ENCODE results near the gene SHMT2. TPM values are rescaled to one million over a fixed set of nuclear protein-coding genes. Genes with fewer than 3 reads are reported as not detected.

The SHMT2 gene
- total RNA-seq, 2 donors from 2014 or later = 76.7 to 134 TPM

- Histone ChIP-seq H3K36me3 (ENCODE audit: control insufficient read depth, insufficient read depth, low read length) (peaks cover 45% of the 10 kb centered on the region), H3K27ac (ENCODE audit: low read depth, low read length) (no peak overlapping the region), H3K9me3 (ENCODE audit: control insufficient read depth, low read length) (no peaks in the 10 kb centered on the region), H3K27me3 (ENCODE audit: control insufficient read depth, insufficient read depth, low read length, poor library complexity, severe bottlenecking) (no peaks in the 10 kb centered on the region), H3K4me1 (ENCODE audit: control insufficient read depth, insufficient read depth, low read length) (peaks cover 10% of the 10 kb centered on the region), H3K4me3 (ENCODE audit: low read length) (no peak overlapping the region), H3K9ac (ENCODE audit: extremely low read depth, low read length, poor library complexity, severe bottlenecking) (no peak overlapping the region)
- no peak for DNase-seq
- no peak overlapping the region for H3K27ac Mint-ChIP-seq
- no peaks in the 10 kb centered on the region for H3K27me3 Mint-ChIP-seq (ENCODE audit: insufficient read depth)
- H3K4me3 Mint-ChIP-seq = no peak overlapping the region
- H3K4me1 Mint-ChIP-seq = peaks cover 22% of the 10 kb centered on the region
- H3K36me3 Mint-ChIP-seq (ENCODE audit: low read depth) = peaks cover 46% of the 10 kb centered on the region
- TF ChIP-seq, protein P1, sequence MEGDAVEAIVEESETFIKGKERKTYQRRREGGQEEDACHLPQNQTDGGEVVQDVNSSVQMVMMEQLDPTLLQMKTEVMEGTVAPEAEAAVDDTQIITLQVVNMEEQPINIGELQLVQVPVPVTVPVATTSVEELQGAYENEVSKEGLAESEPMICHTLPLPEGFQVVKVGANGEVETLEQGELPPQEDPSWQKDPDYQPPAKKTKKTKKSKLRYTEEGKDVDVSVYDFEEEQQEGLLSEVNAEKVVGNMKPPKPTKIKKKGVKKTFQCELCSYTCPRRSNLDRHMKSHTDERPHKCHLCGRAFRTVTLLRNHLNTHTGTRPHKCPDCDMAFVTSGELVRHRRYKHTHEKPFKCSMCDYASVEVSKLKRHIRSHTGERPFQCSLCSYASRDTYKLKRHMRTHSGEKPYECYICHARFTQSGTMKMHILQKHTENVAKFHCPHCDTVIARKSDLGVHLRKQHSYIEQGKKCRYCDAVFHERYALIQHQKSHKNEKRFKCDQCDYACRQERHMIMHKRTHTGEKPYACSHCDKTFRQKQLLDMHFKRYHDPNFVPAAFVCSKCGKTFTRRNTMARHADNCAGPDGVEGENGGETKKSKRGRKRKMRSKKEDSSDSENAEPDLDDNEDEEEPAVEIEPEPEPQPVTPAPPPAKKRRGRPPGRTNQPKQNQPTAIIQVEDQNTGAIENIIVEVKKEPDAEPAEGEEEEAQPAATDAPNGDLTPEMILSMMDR (conservative IDR thresholded peaks at IDR 0.05) = no peak
- no peaks in the 10 kb centered on the region for H3K9me3 Mint-ChIP-seq
Observed at GRCh38 chr12:57266681-57267080, 37.2 kb downstream of the SHMT2 start.

DNA sequence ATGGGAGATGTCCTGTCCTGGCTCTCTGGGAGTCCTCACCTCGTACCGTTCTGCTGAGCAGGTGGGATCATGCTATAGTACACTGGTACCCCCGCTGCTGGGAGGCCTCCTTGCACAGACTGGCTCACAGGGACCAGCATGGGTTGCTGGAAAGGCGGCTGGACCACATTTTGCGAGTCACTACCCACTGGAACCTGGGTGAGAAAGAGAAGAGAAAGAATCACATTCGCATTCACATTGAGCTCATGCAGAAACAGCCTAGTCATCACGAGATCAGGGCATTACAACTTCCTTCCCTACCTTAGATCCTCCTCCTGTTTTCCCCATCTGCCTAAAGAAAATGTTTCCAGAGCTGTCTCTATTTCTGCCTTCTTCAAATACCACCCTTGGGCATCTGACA, 38.8 kb downstream of the SHMT2 start:
- DNase-seq = no peak
- H3K36me3 Mint-ChIP-seq (ENCODE audit: low read depth) = peaks cover 46% of the 10 kb centered on the region
- Histone ChIP-seq H3K9ac (ENCODE audit: extremely low read depth, low read length, poor library complexity, severe bottlenecking) (no peak overlapping the region), H3K4me3 (ENCODE audit: low read length) (no peak overlapping the region), H3K27me3 (ENCODE audit: control insufficient read depth, insufficient read depth, low read length, poor library complexity, severe bottlenecking) (no peaks in the 10 kb centered on the region), H3K9me3 (ENCODE audit: control insufficient read depth, low read length) (no peaks in the 10 kb centered on the region), H3K36me3 (ENCODE audit: control insufficient read depth, insufficient read depth, low read length) (peaks cover 45% of the 10 kb centered on the region), H3K4me1 (ENCODE audit: control insufficient read depth, insufficient read depth, low read length) (peaks cover 8% of the 10 kb centered on the region), H3K27ac (ENCODE audit: low read depth, low read length) (no peak overlapping the region)
- peaks cover 19% of the 10 kb centered on the region for H3K4me1 Mint-ChIP-seq
- no peaks in the 10 kb centered on the region for H3K27me3 Mint-ChIP-seq (ENCODE audit: insufficient read depth)
- WGBS, 2 experiments (ENCODE audit: insufficient coverage in 1 of 2, insufficient read length in 1 of 2) = 87 to 100% methylated on average over 6 to 7 of the region's 7 CpGs
- H3K4me3 Mint-ChIP-seq = no peak overlapping the region
- H3K9me3 Mint-ChIP-seq = no peaks in the 10 kb centered on the region
- TF ChIP-seq, protein P1 (conservative IDR thresholded peaks at IDR 0.05) = no peak
- peak overlapping the region; percentile 62 for H3K27ac Mint-ChIP-seq

DNA sequence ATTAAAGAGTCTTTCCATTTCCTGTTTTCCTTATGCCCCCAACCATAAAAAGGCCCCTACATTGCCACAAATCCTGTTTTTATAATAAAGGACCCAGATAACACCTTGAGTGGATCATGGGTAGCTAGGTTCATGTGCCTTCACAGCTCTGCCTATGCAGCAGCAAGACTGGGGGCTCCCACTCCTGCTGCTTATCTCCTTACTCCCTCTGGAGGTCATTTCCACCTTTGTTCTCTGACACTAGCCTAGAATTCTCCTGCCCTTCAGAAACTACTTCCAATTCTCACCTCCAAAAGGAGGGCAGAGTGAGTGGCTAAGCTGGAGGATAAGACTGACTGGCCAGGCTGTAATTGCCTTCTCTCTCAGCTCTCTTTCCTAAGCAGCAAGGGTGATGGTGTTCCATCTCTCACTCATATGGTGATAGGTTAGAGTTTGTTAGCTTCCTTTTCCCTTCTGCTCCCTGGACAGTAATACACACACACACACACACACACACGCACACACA, 41.5 kb downstream of the SHMT2 start:
- TF ChIP-seq, protein P1 (conservative IDR thresholded peaks at IDR 0.05) = peak; percentile 65
- Mint-ChIP-seq H3K4me1 (peaks cover 26% of the 10 kb centered on the region), H3K9me3 (no peaks in the 10 kb centered on the region), H3K4me3 (no peak overlapping the region), H3K36me3 (ENCODE audit: low read depth) (peaks cover 55% of the 10 kb centered on the region), H3K27ac (peak overlapping the region; percentile 25), H3K27me3 (ENCODE audit: insufficient read depth) (no peaks in the 10 kb centered on the region)
- Histone ChIP-seq H3K9me3 (ENCODE audit: control insufficient read depth, low read length) (no peaks in the 10 kb centered on the region), H3K4me3 (ENCODE audit: low read length) (no peak overlapping the region), H3K9ac (ENCODE audit: extremely low read depth, low read length, poor library complexity, severe bottlenecking) (no peak overlapping the region), H3K36me3 (ENCODE audit: control insufficient read depth, insufficient read depth, low read length) (peaks cover 36% of the 10 kb centered on the region), H3K27me3 (ENCODE audit: control insufficient read depth, insufficient read depth, low read length, poor library complexity, severe bottlenecking) (no peaks in the 10 kb centered on the region), H3K4me1 (ENCODE audit: control insufficient read depth, insufficient read depth, low read length) (peaks cover 9% of the 10 kb centered on the region), H3K27ac (ENCODE audit: low read depth, low read length) (no peak overlapping the region)
- 60 to 67% methylated on average over 1 of the region's 1 CpG for WGBS, 2 experiments (ENCODE audit: insufficient coverage in 1 of 2, insufficient read length in 1 of 2)
- peak; percentile 83 for DNase-seq

Data from endodermal cell (in vitro differentiated cells).